AG20443 (cell line): ENCODE measurements around the gene ADAMTS5.

Source experiments
- DNase-seq: peaks from one replicate; pipeline ENCODE4 v3.0.0; 2012; ENCODE audit warnings: low spot score, mixed read lengths

Gene ADAMTS5

DNA sequence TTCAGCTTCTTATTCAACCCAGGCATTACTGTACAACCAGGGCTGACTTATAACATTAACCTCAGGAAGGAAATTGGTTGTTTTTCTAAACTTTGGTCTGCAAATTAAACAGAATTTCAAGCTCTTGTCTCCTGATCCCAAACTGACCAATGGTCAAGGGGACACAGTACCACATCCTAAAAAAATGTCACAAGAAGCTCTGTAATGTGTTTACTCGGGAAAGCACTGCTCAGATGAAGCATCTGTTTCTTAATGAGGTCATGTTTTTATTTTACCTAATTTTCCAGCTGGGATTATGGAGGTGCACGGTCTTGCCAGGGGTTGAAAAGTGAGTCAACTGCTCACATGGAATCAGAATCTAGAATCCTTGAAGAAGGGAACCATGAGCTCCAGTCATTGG is 18.7 kb downstream of the ADAMTS5 start:
- no peak for DNase-seq

DNA sequence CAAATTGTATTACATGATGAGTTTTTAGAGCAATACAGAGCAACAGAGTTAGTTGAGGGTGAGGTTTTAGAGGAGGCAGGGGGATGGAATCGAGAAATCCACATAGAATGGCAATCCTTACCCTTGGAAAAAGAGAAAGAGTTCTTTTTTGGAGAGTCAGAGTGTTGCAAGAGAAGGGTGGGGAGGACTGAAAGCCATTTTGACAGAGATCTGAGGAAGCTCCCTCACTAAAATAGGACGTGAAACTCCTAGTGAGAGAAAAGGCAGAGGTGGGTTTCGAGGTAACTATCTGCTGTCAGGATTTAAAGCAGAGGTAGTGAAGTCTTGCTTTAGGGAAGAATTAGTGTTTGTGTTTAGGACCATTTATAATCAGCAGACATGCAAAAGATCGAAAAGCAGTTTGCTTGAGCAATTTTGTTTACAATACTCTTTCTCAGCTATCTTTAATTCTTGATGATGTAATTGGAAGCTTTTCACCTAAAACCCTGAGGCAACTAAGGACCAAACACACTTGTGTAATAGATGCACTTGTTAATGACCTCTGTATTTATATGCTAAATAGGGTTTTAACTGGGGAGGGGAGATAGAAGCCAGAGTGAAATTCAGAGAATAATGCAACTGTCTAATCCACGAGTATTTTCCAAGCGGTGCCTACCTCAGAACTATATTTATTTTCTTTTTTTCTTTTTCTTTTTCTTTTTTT is 20.0 kb downstream of the ADAMTS5 start:
- no peak for DNase-seq

GRCh38 chr21:26945916-26946675 is 20.8 kb downstream of the ADAMTS5 start:
- DNase-seq, result peak; percentile 37

- no peak for DNase-seq
Observed at GRCh38 chr21:26943921-26944320, 23.0 kb downstream of the ADAMTS5 start.

GRCh38 chr21:26941421-26941820 is 25.5 kb downstream of the ADAMTS5 start:
- peak; percentile 46 for DNase-seq

- DNase-seq, result peak; percentile 61
Observed at GRCh38 chr21:26939601-26940111, 27.2 kb downstream of the ADAMTS5 start.

DNA sequence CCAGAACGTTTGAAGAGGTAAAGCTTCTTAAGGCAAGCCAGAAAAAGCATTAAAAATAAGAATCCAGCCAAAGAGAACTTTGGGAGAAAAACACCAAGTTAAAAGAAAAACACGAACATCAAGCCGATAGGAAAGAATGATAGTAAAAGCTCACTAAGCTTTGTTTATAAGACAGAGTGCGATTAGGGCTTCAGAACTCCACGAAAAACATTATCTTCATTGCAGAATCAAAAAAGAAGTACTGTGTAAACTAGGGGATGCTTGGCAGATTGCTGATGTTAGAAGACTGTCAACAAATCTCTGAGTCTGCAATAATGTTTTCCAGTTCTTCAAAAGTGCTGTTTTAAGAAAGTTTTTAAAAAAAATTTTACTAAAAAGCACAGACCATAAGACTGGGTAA is 30.2 kb downstream of the ADAMTS5 start:
- DNase-seq, result no peak

DNA sequence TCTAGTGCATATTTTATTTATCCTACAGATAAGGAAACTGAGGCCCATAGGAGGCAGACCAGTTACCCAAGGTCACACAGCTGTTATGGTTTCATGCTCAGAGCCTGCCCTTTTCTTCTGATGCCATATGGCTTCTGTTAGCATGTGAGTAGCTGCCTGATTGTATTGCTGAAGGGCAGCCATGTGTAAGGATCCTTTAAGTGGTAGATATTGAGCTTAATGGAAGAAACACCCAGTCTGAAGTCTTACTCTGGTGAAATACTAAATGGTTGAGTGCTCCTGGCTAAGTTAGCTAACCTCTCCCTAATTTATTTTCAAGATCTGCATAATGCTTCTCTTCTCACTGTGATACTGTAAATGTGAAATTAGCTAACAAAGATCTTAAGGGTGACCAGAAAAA is 30.9 kb downstream of the ADAMTS5 start:
- no peak for DNase-seq

- no peak for DNase-seq
Observed at GRCh38 chr21:26934383-26934782, 32.5 kb downstream of the ADAMTS5 start.

DNA sequence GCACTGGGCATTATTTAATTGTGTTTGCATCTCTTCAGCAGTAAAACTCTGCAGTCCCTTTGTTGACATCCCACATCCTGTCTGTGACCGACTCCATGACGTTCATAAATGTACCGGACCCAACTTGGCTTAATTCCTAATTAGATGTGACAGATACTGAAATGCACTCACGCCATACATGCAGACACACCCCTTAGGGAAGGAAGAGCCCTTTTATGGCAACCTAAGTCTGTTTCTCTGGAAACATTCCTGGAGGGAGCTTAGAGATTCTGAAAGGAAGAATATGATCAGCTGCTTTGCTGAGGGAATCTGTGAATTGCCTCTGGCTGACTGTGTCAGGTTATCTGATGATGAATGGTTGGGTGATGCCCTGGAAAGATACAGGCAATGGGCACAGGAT is 33.4 kb downstream of the ADAMTS5 start:
- no peak for DNase-seq

DNA sequence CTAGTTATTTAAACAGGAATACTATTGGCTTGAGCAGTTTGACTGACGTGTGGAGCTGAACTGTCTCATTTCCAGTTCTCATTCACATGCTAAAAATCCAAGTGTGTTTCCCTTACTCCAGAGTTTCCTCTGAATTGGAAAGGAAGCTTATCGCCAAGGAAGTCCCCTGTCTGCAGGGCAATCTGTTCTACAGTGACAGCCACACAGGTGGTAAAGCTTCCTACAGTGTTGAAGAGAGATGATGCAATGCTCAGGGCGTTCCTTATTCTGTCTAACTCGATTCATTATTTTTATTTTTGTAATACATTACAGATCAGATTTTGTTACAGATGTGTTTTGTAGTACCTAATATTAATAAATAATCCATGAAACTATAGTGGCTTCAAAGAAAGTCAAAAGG is 41.3 kb downstream of the ADAMTS5 start:
- no peak for DNase-seq

- DNase-seq, result no peak
Observed at GRCh38 chr21:26925122-26925521, 41.8 kb downstream of the ADAMTS5 start.

DNA sequence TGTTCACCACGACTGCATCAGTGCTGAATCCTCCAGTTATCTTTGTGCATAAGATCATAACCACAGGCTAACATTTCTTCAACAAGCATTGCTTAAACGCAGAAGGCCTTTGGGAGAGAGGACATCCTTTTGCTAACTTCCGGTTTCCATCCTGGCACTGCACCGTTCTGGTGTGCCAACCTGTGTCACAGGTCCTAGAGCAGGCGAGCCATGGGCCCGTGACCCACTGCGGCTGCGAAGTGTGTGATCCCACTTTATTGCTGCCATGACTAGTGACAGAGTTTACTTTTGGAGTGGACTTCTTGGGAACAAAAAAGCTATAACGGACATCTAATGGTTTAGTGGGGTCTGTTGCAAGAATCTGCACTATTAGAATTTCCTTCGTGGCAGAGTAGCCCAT is 42.9 kb downstream of the ADAMTS5 start:
- no peak for DNase-seq

DNA sequence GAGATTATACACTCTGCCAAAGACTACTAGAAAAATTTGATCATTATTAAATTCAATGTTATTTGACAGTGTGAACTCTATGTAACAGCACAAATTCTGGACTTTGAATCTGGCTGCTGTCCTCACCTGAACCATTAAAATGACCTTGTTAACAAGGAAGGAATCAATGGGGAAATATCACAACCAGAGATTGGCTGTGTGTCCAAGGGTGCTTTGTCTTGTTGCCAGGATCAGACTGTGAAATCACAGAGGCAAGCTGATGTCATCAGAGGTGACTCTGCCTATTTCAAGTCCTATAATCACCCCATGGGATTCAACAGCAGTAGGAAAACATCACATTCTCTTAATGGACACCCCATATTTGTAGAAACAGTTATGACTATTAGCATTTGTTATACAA is 46.8 kb downstream of the ADAMTS5 start:
- no peak for DNase-seq

- peak; percentile 76 for DNase-seq
Observed at GRCh38 chr21:26918323-26919079, 48.4 kb downstream of the ADAMTS5 start.

GRCh38 chr21:26916799-26917198 is 50.1 kb downstream of the ADAMTS5 start:
- no peak for DNase-seq

DNA sequence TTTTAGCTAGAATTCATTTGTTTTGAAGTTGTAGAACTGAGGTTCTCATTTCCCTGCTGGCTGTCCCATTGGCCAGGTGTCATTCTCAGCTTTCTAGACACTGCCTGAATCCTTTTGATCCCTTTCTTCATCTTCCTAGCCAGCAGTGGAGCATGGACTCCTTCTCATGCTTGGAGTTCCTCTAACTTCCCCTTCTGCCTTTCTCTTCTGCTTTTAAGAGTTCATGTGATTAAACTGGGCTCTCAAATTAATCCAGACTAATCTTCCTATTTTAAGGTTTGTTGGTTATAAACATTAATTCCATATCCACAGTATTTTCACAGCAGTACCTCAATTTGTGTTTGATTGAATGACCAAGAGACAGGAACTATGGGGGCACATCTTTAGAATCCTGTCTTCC is 52.3 kb downstream of the ADAMTS5 start:
- DNase-seq, result no peak

- no peak for DNase-seq
Observed at GRCh38 chr21:26912466-26912865, 54.4 kb downstream of the ADAMTS5 start.

DNA sequence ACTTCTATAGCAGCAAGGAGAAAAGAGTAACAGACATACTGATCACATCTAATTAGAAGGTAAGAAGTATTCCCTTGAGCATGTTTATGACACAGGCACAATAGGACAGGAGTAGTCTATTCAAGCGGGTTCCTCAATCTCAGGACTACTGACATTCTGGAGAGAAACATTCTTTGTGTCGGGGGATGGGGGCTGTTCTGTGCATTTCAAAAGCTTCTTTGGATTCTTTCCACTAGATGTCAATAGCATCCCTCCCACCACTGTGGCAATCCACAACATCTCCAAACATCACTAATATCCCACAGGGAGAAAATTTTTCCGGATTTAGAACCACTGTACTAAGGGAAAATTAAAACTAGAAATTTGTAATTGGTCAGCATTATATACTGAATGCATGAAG is 56.9 kb downstream of the ADAMTS5 start:
- DNase-seq, result no peak

DNA sequence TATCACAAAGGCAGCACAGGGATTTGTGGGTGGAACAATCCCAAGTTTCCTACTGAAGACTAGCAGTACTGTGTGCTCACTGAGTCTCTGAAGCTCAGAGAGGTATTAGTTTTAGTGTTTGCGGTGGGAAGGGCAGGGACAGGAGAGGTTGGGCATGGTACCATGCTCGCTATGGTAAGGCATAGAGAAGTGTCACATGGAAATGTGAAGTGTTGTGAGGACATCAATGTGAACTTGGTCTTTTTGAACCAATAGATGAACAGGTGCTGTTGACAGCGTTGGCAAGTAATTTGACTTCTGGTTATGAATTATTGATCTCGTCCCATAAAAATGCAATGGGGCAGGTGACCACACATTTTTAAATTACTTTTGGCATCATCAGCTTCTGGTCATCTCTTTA is 65.9 kb downstream of the ADAMTS5 start:
- no peak for DNase-seq

GRCh38 chr21:26892151-26892550 is 74.7 kb downstream of the ADAMTS5 start:
- no peak for DNase-seq

DNA sequence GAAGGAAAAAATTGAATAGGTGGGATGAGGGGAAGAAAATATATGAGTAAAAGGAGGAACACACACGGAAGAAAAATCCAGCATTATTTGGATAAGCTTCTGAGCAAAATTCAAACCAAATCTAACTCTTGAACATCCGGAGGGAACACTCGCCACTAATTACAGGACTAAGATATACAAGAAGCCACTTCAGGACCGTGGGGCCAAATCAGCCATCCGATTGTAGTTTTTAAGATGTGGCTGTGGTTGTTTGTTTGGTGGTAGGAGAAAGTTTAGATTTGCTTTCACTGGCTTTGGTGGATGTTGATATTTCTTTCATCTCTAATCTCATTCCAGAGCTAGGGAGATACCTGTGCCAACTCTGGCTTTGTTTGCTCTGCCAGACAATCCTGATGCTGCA is 78.0 kb downstream of the ADAMTS5 start:
- no peak for DNase-seq

DNA sequence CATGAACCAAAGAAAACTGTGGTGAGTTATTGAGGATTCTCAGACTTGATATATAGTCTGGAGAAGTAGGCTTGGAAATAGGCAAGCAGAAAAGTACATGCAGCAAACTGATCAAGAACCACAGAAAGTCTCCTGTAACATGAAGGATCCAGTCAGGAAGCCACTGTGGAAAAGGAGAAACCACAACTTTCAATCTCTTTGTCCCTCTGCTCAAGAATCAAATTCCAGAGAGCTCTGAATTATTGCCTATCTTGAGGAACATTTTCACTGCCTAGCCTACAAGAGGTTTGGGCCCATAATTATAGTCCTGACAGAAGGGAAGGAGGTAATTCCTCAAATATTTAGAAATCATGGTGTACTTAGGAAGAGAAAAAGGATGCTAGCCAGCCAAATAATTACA is 78.6 kb downstream of the ADAMTS5 start:
- no peak for DNase-seq
